LNCAP (cell line): Measurements from ENCODE around the gene TMEM184B.

ENCODE experiments used
- TF ChIP-seq, protein P1 (sequence below): fragments of 450-650 bp; IDR thresholded peaks from 2 replicates; pipeline ENCODE4 v1.5.1; 2017; ENCODE audit warnings: mild to moderate bottlenecking

The TMEM184B gene

DNA sequence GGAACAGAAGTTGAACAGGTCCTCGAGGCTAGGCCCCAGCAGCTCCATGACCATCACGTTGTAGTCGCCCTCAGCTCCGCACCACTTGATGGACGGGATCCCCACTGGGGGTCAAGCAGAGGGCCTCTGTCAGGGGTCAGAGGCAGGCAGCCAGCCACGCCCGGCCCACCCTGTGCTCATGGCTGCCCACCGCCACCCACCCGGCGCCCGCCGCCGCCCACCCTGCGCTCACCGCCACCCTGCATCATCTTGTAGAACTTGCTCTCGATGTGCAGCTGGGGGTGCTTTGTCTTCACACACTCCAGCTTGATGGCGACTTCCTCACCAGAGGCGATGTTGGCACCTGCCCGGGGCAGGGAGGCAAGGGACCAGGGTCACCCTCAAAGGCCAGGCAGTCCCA lies 30.1 kb upstream of the TMEM184B start:
- TF ChIP-seq, protein P1, sequence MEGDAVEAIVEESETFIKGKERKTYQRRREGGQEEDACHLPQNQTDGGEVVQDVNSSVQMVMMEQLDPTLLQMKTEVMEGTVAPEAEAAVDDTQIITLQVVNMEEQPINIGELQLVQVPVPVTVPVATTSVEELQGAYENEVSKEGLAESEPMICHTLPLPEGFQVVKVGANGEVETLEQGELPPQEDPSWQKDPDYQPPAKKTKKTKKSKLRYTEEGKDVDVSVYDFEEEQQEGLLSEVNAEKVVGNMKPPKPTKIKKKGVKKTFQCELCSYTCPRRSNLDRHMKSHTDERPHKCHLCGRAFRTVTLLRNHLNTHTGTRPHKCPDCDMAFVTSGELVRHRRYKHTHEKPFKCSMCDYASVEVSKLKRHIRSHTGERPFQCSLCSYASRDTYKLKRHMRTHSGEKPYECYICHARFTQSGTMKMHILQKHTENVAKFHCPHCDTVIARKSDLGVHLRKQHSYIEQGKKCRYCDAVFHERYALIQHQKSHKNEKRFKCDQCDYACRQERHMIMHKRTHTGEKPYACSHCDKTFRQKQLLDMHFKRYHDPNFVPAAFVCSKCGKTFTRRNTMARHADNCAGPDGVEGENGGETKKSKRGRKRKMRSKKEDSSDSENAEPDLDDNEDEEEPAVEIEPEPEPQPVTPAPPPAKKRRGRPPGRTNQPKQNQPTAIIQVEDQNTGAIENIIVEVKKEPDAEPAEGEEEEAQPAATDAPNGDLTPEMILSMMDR: no peak

- TF ChIP-seq, protein P1: no peak
Observed at GRCh38 chr22:38300946-38301345, 28.1 kb upstream of the TMEM184B start.

DNA sequence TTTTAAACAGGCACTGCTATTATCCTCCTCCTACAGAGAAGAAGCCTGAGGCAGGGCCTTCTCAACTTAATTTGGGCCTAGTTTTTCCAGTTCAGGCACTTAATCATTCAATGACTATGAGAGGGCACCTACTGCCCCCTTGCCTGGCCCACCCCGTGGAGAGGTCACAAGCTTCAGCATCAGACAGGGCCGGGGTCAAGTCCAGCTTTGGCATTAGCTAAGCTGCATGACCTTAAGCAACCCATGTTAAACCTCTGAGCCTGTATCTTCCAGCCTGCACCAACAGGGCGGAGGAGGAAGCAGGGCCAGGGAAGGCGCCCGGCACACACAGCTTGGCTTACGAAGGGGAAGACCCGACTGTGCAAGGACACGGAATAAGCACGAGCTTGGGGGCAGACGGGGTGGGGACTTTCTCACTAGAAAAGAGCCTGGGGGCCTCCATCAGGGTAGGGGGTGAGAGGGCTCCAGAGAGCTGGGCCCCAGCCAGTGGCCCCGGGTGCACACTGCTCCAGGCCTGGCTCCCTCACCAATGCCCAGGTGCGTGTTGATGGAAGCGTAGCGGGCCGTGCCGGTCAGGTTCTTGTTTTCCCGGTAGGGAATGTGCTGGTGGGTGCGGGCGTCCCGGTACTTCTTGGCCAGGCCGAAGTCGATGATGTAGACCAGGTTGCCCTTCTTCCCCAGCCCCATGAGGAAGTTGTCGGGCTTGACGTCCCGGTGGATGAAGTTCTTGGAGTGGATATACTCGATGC lies 27.6 kb upstream of the TMEM184B start:
- TF ChIP-seq, protein P1: no peak

DNA sequence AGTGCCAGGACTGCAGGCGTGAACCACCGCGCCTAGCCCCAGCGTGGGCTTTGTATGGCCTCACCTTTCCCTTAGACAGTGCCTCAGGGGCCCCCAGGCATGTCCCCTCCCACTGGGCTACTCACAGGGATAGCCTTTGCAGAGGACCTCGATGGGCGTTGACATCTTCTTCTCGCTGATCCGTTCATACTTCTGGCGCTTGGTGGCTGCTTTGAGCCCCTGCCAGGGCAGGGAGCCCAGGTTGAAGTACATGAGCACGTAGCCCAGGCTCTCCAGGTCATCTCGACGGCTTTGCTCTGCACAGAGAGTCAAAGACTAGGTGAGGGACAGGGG lies 26.9 kb upstream of the TMEM184B start:
- TF ChIP-seq, protein P1: no peak

DNA sequence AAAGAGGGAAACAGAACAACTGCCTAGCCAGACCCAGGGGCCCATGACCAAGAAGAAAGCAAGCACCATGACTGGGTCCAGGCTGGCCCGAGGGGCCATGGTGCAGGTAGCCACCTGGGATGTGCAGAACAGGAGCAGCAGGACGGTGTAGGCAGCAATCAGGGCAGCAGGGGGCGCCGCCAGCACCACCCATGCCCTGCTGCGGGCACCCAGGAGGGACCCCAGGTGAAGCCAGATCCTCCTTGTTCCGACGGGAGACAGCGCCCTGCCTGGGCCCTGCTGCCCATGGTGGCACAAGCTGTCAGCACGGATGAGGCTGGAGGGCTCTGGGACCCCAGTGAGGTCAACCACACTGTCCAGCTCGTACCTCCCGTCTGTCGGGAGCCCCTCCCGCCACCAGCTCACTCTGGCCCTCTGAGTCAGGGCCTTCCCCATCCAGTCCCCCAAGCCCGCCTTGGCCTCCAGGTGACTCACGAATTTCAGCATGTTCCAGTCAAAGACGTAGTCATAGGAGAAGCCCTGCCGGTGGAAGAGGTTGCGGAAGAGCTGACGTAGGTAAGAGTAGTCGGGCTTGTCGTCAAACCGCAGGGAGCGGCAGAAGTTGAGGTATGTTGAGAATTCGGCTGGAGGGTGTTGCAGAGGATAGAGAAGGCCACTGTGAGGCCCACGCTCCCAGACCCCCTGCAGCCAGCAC lies 25.6 kb upstream of the TMEM184B start:
- TF ChIP-seq, protein P1: peak; percentile 52

DNA sequence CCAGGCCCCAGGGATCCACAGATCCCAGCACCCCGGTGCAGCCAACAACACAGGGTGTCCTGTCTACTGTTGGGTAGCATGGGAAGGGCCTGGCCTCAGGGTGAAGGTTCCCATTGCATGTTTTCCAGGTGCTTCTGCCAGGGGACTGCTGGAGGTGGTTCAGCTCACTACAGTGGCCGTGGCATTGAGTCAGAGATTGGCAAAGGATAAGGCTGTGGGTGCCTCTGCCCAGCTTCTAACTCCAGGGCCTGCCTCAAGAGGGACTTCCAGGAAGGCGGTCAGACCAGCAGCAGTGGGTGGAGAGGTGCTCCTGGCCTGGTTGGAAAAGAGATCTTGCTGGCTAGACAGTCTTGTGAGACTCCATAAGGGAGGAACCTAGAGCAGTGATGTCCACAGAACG lies 23.6 kb upstream of the TMEM184B start:
- TF ChIP-seq, protein P1: no peak

DNA sequence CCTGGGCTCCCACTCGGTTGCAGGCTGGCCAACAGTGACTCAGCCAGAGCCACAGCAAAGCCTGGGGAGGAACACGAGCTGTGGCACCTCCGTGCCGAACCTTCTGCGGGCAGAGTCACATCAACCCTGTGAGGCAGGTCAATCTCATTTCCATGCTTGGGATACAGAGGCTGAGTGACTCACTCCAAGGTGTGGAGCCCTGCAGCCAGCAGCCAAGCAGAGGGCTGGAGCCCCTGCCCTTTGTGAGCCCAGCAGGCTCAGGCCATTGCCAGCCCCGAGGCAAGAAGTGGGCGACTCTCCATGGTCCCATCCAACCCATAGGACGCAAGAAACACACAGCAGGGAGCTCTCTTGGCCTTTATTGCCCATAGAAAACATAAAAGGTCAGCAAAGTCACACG lies 23.1 kb upstream of the TMEM184B start:
- TF ChIP-seq, protein P1: no peak
